ENCODE results near the gene EEF1AKMT4.
A peak's percentile ranks its signal among the peaks of the same experiment; 100 is the strongest.

The EEF1AKMT4 gene

DNA sequence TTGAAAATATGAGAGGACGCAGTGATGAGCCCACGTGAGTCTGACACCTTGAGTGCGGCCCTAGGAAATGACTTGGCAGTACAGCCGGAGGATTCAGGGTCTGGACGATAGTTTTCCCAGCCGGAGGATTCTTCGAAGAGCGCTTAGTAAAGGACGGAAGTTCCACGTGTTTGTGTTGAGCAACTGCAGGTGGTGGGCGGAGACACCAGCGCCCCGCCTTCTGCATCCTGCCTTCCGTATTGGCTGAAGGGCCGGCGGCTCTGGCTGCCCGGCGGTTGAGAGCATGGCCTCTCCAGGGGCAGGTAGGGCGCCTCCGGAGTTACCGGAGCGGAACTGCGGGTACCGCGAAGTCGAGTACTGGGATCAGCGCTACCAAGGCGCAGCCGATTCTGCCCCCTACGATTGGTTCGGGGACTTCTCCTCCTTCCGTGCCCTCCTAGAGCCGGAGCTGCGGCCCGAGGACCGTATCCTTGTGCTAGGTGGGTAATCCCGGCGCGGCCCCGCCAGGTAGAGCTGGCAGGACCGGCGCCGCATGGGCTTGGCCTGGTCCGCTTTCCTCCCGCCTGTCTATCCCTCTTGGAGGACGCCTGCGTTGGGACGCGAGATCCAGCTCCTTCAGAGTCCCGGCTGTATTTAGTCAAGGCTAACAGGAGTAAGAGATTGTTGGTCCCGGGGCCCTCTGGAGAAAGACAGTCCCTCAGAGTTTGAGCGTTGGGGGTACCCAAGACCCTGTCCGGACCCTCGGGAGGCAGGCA lies at the start of gene EEF1AKMT4:
Gene EEF1AKMT4 (plus strand): TSS at position 261 of the 755 bp plus-strand sequence. CDS start 23 bp downstream, at position 284.
- peak; percentile 98 for DNase-seq

- DNase-seq: no peak
Measured at GRCh38 chr3:184200825-184201224, 48.6 kb upstream of the EEF1AKMT4 start.

- DNase-seq: no peak
Measured at GRCh38 chr3:184203526-184203925, 45.9 kb upstream of the EEF1AKMT4 start.

- no peak for DNase-seq
Measured at GRCh38 chr3:184209146-184209923, 40.1 kb upstream of the EEF1AKMT4 start.

GRCh38 chr3:184211297-184211696 lies 38.2 kb upstream of the EEF1AKMT4 start:
- no peak for DNase-seq

DNA sequence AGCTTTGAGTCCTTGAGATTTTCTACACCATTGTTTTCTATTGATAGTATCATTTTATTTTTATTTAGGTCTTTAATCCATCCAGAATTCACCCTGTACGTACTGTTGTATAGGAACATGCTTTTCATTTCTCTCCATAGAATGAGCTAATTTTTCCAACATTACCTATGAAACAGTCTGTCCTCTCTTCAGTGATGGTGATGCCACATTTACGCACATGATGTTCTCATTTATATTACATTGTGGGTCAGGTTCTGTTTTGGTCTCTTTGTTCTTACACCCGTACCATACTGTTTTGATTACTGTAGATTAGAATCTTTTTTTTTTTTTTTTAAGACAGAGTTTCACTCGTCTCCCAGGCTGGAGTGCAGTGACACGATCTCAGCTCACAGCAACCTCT lies 37.8 kb upstream of the EEF1AKMT4 start:
- no peak for DNase-seq

- DNase-seq: no peak
Measured at GRCh38 chr3:184218814-184219213, 30.7 kb upstream of the EEF1AKMT4 start.

- DNase-seq: no peak
Measured at GRCh38 chr3:184222521-184222920, 27.0 kb upstream of the EEF1AKMT4 start.

- DNase-seq: no peak
Measured at GRCh38 chr3:184223946-184224345, 25.5 kb upstream of the EEF1AKMT4 start.

GRCh38 chr3:184227481-184227935 lies 22.0 kb upstream of the EEF1AKMT4 start:
- DNase-seq: no peak

DNA sequence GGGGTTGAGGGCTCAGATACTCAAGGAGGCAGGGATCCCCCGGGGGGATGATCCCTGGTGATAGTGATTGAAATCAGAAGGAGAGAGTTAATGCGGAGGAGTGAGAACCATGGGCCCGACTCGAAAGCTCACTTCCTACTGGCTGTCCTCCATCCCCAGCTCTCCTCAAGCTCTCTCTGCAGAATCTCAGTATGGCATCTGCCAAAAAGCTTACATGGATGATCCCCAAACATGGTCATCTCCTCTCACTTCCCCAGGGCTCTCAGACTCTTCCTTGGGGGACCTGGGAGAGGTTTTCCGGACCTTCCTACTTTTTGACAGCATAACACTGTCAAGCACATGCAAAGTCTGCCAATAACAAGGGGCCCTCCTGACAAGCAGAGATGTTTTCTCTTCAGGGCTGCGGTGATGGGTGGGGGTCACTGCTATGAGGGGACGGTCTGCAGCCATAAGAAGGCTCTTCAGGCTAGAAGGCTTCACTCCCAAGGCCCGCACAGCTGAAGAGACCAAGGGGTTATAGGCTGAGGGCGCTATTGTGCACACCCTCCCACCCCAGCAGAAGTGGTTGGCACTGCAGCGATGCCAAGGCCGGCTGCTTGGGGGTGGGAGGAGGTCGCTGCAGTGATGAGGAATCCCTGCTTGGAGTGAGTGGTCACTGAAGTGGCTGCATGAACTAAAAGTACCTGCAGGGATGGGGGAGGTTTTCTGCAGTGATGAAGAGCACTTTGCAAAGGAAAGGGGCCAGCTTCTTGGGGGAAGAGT lies 20.9 kb upstream of the EEF1AKMT4 start:
- no peak for DNase-seq

- peak; percentile 76 for DNase-seq
Measured at GRCh38 chr3:184229394-184230080, 19.9 kb upstream of the EEF1AKMT4 start, which contains the start of gene VWA5B2. Gene VWA5B2, plus strand, starts transcription at chr3:184229585. Its CDS starts 944 bp downstream, at chr3:184230529.

- no peak for DNase-seq
Measured at GRCh38 chr3:184230081-184230602, 19.3 kb upstream of the EEF1AKMT4 start.

DNA sequence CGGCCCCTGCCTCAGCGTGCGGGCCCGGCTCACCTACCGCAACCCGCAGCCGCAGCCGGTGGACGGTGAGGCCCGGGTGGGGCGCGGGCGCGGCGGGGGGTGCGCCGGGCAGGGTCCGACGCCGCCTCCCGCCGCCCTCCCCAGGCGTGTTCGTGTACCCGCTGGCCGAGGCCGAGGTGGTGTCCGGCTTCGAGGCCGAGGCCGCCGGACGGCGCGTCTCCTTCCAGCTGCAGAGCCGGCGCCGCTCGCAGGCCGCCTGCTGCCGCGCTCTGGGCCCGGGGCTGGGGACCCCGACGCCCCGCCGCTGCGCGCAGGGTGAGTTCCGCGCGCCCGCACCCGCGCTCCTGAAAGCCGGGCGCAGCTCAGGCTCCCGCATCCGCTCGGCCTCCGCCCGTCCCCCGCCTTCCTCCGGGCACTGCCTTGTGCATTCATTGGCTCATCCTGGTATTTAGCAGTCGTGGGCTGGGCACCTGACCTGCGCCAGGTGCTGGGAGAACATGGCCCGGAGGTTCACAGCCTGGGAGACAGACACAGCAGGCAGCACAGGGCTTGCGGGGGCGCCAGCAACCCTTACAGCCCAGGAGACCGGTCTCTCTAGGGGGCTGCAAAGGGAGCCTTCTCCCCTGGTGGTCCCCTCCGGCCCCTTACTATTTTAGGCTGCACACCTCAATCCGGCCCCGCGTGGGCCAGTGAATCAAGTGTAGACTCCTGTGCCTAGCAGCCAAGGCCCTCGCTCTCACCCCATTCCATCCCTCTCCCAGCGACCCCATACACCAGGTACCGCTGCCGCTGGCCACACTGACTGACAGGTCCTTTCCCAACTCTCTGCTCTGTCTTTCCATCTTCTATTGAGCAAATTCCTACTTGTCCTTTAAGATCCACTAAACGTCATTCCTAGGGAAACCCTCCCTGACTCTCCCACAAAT lies 18.6 kb upstream of the EEF1AKMT4 start:
- no peak for DNase-seq

DNA sequence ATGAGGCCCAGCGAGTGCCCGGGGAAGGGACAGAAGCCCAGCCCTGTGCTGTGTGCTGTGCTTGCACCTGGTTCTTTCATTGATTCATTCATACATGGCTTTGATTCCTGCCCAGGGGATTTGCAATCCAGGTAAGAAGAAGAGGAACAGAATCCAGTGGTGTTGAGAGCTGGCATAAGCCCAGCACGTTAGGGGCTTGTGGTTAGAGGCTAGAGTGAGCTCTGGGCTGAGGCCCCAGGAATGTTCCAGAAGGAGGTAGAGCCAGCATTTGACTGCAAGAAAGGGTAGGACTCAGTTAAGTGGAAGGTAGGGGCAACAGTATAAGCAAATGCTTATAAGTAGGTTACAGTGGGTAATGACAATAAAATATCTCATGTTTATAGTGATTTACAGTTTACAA lies 17.8 kb upstream of the EEF1AKMT4 start:
- DNase-seq: no peak

GRCh38 chr3:184233127-184233843 lies 16.2 kb upstream of the EEF1AKMT4 start:
- DNase-seq: no peak

DNA sequence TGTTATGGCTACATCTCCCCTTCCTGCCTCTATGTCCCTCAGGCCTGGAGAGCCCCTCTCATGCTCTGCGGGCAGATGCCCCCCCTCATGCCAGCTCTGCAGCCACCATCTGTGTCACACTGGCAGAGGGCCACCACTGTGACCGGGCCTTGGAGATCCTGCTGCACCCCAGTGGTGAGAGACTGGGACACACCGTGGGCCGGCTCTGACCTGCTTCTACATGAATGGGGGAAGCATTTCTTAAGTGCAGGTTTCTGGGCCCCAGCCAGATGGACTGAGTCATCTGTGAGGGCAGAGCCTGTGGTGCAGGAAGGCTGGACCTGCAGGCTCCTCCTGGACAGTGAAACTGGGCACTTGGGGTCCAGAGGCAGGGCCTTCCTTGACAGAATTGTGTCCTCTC lies 15.2 kb upstream of the EEF1AKMT4 start:
- no peak for DNase-seq

- DNase-seq: no peak
Measured at GRCh38 chr3:184234671-184235380, 14.6 kb upstream of the EEF1AKMT4 start.

DNA sequence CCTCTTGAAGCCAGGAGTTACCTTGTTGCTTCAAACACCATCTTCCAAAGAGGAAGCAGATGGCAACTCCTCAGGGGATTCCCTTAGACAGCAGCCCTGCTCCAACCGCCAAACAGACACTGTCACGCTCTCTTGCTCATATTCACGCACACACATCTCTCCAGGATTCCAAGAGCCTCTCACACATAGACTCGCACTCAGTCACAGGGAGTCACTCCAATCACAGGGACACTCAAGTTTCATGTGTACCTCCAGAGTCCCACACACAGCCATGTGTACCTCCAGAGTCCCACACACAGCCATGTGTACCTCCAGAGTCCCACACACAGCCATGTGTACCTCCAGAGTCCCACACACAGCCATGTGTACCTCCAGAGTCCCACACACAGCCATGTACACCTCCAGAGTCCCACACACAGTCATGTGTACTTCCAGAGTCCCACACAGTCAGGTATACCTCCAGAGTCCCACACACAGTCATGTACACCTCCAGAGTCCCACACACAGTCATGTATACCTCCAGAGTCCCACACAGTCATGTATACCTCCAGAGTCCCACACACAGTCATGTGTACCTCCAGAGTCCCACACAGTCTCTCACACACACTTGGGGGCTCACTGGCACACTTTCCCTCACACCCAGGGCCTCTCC lies 14.0 kb upstream of the EEF1AKMT4 start:
- no peak for DNase-seq
